Neural progenitor cell (in vitro differentiated cells): ENCODE measurements around the gene CFAP70. TPM values are rescaled to one million over a fixed set of nuclear protein-coding genes. Genes with fewer than 3 reads are reported as not detected.

ENCODE experiments used
- DNase-seq: peaks from one replicate; pipeline ENCODE4 v3.0.0-alpha.2; 2016; ENCODE audit warnings: low spot score
- H2AFZ ChIP-seq: fragments of 200-600 bp; sonication (generic); replicated peaks from 2 replicates; pipeline ENCODE4 v1.6.1; 2016; ENCODE audit warnings: antibody characterized with exemption
- H3F3A ChIP-seq: fragments of 200-600 bp; sonication (generic); 2 replicates; pipeline ENCODE4 v1.6.1; 2016; ENCODE audit warnings: antibody characterized with exemption, low read depth
- H3K27ac ChIP-seq: fragments of 200-600 bp; sonication (generic); 2 replicates; pipeline ENCODE4 v1.5.1; 2016; ENCODE audit warnings: mild to moderate bottlenecking
- H3K27me3 ChIP-seq: fragments of 200-600 bp; sonication (generic); 2 replicates; pipeline ENCODE4 v1.6.1; 2016; ENCODE audit warnings: mild to moderate bottlenecking, moderate library complexity
- H3K36me3 ChIP-seq: fragments of 200-600 bp; sonication (generic); 2 replicates; pipeline ENCODE4 v1.5.1; 2016
- H3K4me1 ChIP-seq: fragments of 200-600 bp; sonication (generic); 2 replicates; pipeline ENCODE4 v1.6.1; 2016; ENCODE audit warnings: mixed run types
- H3K4me2 ChIP-seq: fragments of 200-600 bp; sonication (generic); 2 replicates; pipeline ENCODE4 v1.6.1; 2016
- H3K4me3 ChIP-seq: fragments of 200-600 bp; sonication (generic); 2 replicates; pipeline ENCODE4 v1.5.1; 2016
- H3K79me2 ChIP-seq: fragments of 200-600 bp; sonication (generic); 2 replicates; pipeline ENCODE4 v1.6.1; 2016; ENCODE audit warnings: low read depth
- H3K9ac ChIP-seq: fragments of 200-600 bp; sonication (generic); 2 replicates; pipeline ENCODE4 v1.6.1; 2016
- H3K9me3 ChIP-seq: fragments of 200-600 bp; sonication (generic); 2 replicates; pipeline ENCODE4 v1.5.1; 2016; ENCODE audit warnings: low read depth
- H4K20me1 ChIP-seq: fragments of 200-600 bp; sonication (generic); 2 replicates; pipeline ENCODE4 v1.6.1; 2016; ENCODE audit warnings: low read depth
- H3K27ac Mint-ChIP-seq: 3 replicates; pipeline ENCODE4 v1.8.0; 2021; ENCODE audit warnings: mixed read lengths
- H3K27me3 Mint-ChIP-seq: 2 replicates; pipeline ENCODE4 v1.8.0; 2022; ENCODE audit warnings: low read depth, mild to moderate bottlenecking, inconsistent platforms, moderate library complexity, mixed read lengths; ENCODE audit not compliant: insufficient read depth
- H3K36me3 Mint-ChIP-seq: 3 replicates; pipeline ENCODE4 v1.8.0; 2021; ENCODE audit warnings: mixed read lengths
- H3K4me1 Mint-ChIP-seq: 3 replicates; pipeline ENCODE4 v1.8.0; 2021; ENCODE audit warnings: mixed read lengths
- H3K4me3 Mint-ChIP-seq: 3 replicates; pipeline ENCODE4 v1.8.0; 2021; ENCODE audit warnings: mild to moderate bottlenecking, moderate library complexity, mixed read lengths
- H3K9me3 Mint-ChIP-seq: 3 replicates; pipeline ENCODE4 v1.8.0; 2020; ENCODE audit warnings: mixed read lengths
- EZH2 ChIP-seq: fragments of 200-600 bp; sonication (generic); IDR thresholded peaks from 2 replicates; pipeline ENCODE4 v1.6.1; 2017; ENCODE audit warnings: antibody characterized with exemption, mild to moderate bottlenecking, moderate library complexity
- EZH2phosphoT487 ChIP-seq: fragments of 200-600 bp; sonication (generic); IDR thresholded peaks from 2 replicates; pipeline ENCODE4 v1.6.1; 2017; ENCODE audit warnings: antibody characterized with exemption
- total RNA-seq: library from RNA; depleted of rRNA; stranded (reverse); fragments of >200 nt; gene quantifications from 2 replicates; pipeline ENCODE4 v1.2.3, GENCODE V29; 2015; ENCODE audit warnings: low replicate concordance
- TF ChIP-seq, protein P1 (sequence below): fragments of 200-600 bp; sonication (generic); IDR thresholded peaks from 2 replicates; pipeline ENCODE4 v1.5.1; 2017; ENCODE audit warnings: antibody characterized with exemption, mild to moderate bottlenecking

CFAP70 gene
- total RNA-seq, 1 donor from 2014 or later, result 1.7 TPM

DNA sequence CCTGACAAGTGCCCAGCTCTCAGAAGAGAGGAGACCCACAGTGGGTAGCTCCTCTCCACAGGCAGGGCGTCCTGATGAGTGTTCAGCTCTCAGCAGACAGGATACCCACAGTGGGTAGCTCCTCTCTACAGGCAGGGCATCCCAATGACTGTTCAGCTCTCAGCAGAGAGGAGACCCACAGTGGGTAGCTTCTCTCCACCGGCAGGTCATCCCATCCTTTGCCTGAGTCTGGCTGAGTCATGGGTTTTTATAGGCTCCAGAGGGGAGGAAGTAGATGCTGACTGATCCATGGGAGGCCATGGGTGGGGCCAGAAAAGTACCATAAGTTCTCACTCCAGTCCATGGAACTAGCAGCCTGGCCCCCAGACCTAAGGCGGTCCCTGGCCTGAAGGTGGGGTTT, 18.5 kb downstream of the CFAP70 start:
- H3K9me3 Mint-ChIP-seq, result no peaks in the 10 kb centered on the region
- no peak overlapping the region for H3K27ac ChIP-seq
- no peak for DNase-seq

DNA sequence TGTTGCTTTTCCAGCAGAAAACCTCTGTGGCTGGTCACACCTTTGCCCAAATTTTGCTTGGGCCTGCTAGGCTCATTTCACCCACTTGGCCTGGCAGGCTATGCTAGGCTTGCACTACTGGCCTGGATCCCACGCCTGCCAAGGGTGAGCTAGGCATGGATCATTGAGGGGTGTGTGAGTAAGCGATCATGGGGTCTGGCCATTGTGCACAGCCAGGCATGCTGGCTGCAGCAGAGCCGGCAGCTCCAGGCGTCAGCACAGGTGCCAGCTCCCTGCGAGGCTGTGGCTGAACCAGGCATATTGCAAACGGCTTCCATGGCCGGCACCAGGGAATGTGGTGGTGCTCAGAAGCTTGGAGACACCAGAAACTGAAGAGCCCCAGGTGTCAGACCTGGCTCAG, 19.2 kb downstream of the CFAP70 start:
- Histone ChIP-seq H3K4me3 (no peak overlapping the region), H3K4me1 (no peaks in the 10 kb centered on the region), H3K79me2 (no peaks in the 10 kb centered on the region), H3K4me2 (no peak overlapping the region), H4K20me1 (no peaks in the 10 kb centered on the region), H3K27me3 (no peaks in the 10 kb centered on the region), H3K27ac (no peak overlapping the region), H2AFZ (no peak overlapping the region), H3K9me3 (no peaks in the 10 kb centered on the region), H3F3A (no peaks in the 10 kb centered on the region), H3K9ac (no peak overlapping the region), H3K36me3 (no peaks in the 10 kb centered on the region)
- Mint-ChIP-seq H3K36me3 (no peaks in the 10 kb centered on the region), H3K4me1 (no peaks in the 10 kb centered on the region), H3K4me3 (no peak overlapping the region), H3K27me3 (peaks cover 2% of the 10 kb centered on the region), H3K27ac (no peak overlapping the region), H3K9me3 (no peaks in the 10 kb centered on the region)
- DNase-seq, result no peak
- no peak for TF ChIP-seq EZH2phosphoT487
- TF ChIP-seq, protein P1, sequence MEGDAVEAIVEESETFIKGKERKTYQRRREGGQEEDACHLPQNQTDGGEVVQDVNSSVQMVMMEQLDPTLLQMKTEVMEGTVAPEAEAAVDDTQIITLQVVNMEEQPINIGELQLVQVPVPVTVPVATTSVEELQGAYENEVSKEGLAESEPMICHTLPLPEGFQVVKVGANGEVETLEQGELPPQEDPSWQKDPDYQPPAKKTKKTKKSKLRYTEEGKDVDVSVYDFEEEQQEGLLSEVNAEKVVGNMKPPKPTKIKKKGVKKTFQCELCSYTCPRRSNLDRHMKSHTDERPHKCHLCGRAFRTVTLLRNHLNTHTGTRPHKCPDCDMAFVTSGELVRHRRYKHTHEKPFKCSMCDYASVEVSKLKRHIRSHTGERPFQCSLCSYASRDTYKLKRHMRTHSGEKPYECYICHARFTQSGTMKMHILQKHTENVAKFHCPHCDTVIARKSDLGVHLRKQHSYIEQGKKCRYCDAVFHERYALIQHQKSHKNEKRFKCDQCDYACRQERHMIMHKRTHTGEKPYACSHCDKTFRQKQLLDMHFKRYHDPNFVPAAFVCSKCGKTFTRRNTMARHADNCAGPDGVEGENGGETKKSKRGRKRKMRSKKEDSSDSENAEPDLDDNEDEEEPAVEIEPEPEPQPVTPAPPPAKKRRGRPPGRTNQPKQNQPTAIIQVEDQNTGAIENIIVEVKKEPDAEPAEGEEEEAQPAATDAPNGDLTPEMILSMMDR, result no peak
- TF ChIP-seq EZH2, result no peak

More for the DNA sequence above, 18.5 kb downstream of the CFAP70 start:
- Mint-ChIP-seq H3K4me3 (no peak overlapping the region), H3K27ac (no peak overlapping the region), H3K36me3 (no peaks in the 10 kb centered on the region), H3K27me3 (peaks cover 2% of the 10 kb centered on the region), H3K4me1 (no peaks in the 10 kb centered on the region)
- Histone ChIP-seq H3K9me3 (no peaks in the 10 kb centered on the region), H3K4me3 (no peak overlapping the region), H3K9ac (no peak overlapping the region), H3K36me3 (no peaks in the 10 kb centered on the region), H3F3A (no peaks in the 10 kb centered on the region), H3K27me3 (no peaks in the 10 kb centered on the region), H3K79me2 (no peaks in the 10 kb centered on the region), H3K4me1 (no peaks in the 10 kb centered on the region), H2AFZ (no peak overlapping the region), H3K4me2 (no peak overlapping the region), H4K20me1 (no peaks in the 10 kb centered on the region)
- TF ChIP-seq, protein P1, result no peak
- TF ChIP-seq EZH2phosphoT487 (no peak), EZH2 (no peak)

DNA sequence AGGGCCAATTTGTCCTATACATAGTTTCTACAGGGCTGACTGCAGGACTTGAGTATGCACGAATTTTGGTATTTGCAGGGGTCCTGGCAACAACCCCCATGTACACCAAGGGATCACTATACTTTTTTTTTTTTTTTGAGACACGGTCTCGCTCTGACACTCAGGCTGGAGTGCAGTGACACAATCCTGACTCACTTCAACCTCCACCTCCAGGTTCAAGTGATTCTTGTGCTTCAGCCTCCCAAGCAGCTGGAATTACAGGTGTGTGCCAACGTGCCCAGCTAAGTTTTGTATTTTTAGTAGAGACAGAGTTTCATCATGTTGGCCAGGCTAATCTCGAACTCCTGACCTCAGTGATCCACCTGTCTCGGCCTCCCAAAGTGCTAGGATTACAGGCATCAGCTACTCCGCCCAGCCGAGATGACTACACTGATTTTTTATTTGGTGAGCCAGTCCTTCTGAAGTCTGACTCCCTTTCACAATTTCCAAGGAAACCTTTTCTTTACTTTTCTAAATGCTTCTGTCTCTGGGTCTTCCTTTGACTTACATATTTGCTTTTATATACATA, 19.8 kb downstream of the CFAP70 start:
- Histone ChIP-seq H3K4me3 (no peak overlapping the region), H3K27ac (no peak overlapping the region), H2AFZ (no peak overlapping the region), H3K4me2 (no peak overlapping the region), H3K79me2 (no peaks in the 10 kb centered on the region), H3K27me3 (no peaks in the 10 kb centered on the region), H3F3A (no peaks in the 10 kb centered on the region), H4K20me1 (no peaks in the 10 kb centered on the region), H3K36me3 (no peaks in the 10 kb centered on the region), H3K4me1 (no peaks in the 10 kb centered on the region), H3K9ac (no peak overlapping the region), H3K9me3 (no peaks in the 10 kb centered on the region)
- DNase-seq, result no peak
- Mint-ChIP-seq H3K4me3 (no peak overlapping the region), H3K27me3 (no peaks in the 10 kb centered on the region), H3K27ac (no peak overlapping the region), H3K36me3 (no peaks in the 10 kb centered on the region), H3K9me3 (no peaks in the 10 kb centered on the region), H3K4me1 (no peaks in the 10 kb centered on the region)
- TF ChIP-seq, protein P1, result no peak
- TF ChIP-seq EZH2 (no peak), EZH2phosphoT487 (no peak)
